OCI-LY7 (cell line): ENCODE measurements around the gene WWOX. TPM values are rescaled to one million over a fixed set of nuclear protein-coding genes. Genes with fewer than 3 reads are reported as not detected.

Experiments used
- BruUV-seq: library from RNA; stranded (reverse); fragments of 400-500 nt; replicated peaks from 2 replicates; lab custom pipeline; 2021; lab: Mats Ljungman, UMichigan
- CTCF ChIA-PET: fragments of 300-600 bp; sonication (Branson Sonifier 250); formaldehyde crosslinking; loops from one replicate; lab custom pipeline; 2022; ENCODE audit warnings: antibody characterized with exemption; ENCODE audit not compliant: unreplicated experiment; lab: Charles Lee
- POLR2A ChIA-PET: fragments of 300-600 bp; sonication (Branson Sonifier 250); formaldehyde crosslinking; loops from one replicate; lab custom pipeline; 2022; ENCODE audit warnings: antibody characterized with exemption; lab: Charles Lee
- DNase-seq: peaks from one replicate; pipeline ENCODE4 v3.0.0-alpha.2; 2015; ENCODE audit warnings: low spot score
- H2AFZ ChIP-seq: fragments of 200-600 bp; sonication (generic), shearing (Covaris generic); 2 replicates; pipeline ENCODE4 v1.6.1; 2014; ENCODE audit warnings: mild to moderate bottlenecking, antibody characterized with exemption, low read length, moderate library complexity
- H3K27ac ChIP-seq: fragments of 200-600 bp; sonication (generic); 2 replicates; pipeline ENCODE4 v1.5.1; 2014; ENCODE audit warnings: mixed run types, low read depth, mild to moderate bottlenecking, moderate library complexity, low read length, inconsistent platforms; ENCODE audit not compliant: poor library complexity, severe bottlenecking
- H3K36me3 ChIP-seq: fragments of 200-600 bp; sonication (generic); 2 replicates; pipeline ENCODE4 v1.6.1; 2014; ENCODE audit warnings: mild to moderate bottlenecking, antibody characterized with exemption, low read length, moderate library complexity, mixed read lengths; ENCODE audit not compliant: insufficient read depth
- H3K4me1 ChIP-seq: fragments of 200-600 bp; sonication (generic); 2 replicates; pipeline ENCODE4 v1.5.1; 2014; ENCODE audit warnings: mild to moderate bottlenecking, low read length; ENCODE audit not compliant: insufficient read depth, poor library complexity, severe bottlenecking
- H3K4me2 ChIP-seq: fragments of 200-600 bp; sonication (generic); 2 replicates; pipeline ENCODE4 v1.6.1; 2014; ENCODE audit warnings: mild to moderate bottlenecking, low read length
- H3K4me3 ChIP-seq: fragments of 200-600 bp; sonication (generic); 2 replicates; pipeline ENCODE4 v1.5.1; 2014; ENCODE audit warnings: mild to moderate bottlenecking, low read depth, low read length; ENCODE audit not compliant: poor library complexity, severe bottlenecking
- H3K79me2 ChIP-seq: fragments of 200-600 bp; sonication (generic); 2 replicates; pipeline ENCODE4 v1.6.1; 2016; ENCODE audit warnings: low read depth, mild to moderate bottlenecking, low read length, moderate library complexity, mixed read lengths; ENCODE audit not compliant: insufficient read depth
- H3K9me2 ChIP-seq: fragments of 200-600 bp; sonication (generic); 2 replicates; pipeline ENCODE4 v1.6.1; 2016; ENCODE audit warnings: mild to moderate bottlenecking, low read length, mixed read lengths; ENCODE audit not compliant: insufficient read depth
- H3K9me3 ChIP-seq: fragments of 200-600 bp; sonication (generic); 2 replicates; pipeline ENCODE4 v1.6.1; 2014; ENCODE audit warnings: mild to moderate bottlenecking, mixed run types, low read length, mixed read lengths
- H4K20me1 ChIP-seq: fragments of 200-600 bp; sonication (generic); 2 replicates; pipeline ENCODE4 v1.6.1; 2014; ENCODE audit warnings: mild to moderate bottlenecking, antibody characterized with exemption, low read length, moderate library complexity, mixed read lengths; ENCODE audit not compliant: insufficient read depth
- CTCF ChIP-seq: fragments of 200-600 bp; sonication (generic); conservative IDR thresholded peaks from 2 replicates; pipeline ENCODE4 v1.5.1; 2014; ENCODE audit warnings: mild to moderate bottlenecking, antibody characterized with exemption, low read length, moderate library complexity, mixed read lengths
- EZH2phosphoT487 ChIP-seq: fragments of 200-600 bp; sonication (generic); IDR thresholded peaks from 2 replicates; pipeline ENCODE4 v1.6.1; 2018; ENCODE audit warnings: low read depth, borderline replicate concordance, mild to moderate bottlenecking, mixed run types, antibody characterized with exemption, low read length, moderate library complexity, mixed read lengths
- intact Hi-C: fragments of 100-400 bp; cut with micrococcal nuclease; formaldehyde crosslinking; loops from one replicate; pipeline ENCODE4 v1.10.0; 2022; ENCODE audit not compliant: unreplicated experiment
- total RNA-seq, 2 experiments: library from RNA; depleted of rRNA in 1 of 2; stranded (reverse); fragments of >200 nt in 1 of 2; shearing (Covaris generic) in 1 of 2; gene quantifications; 2 replicates each; pipeline ENCODE4 v1.2.3, GENCODE V29; 2014 to 2022

The WWOX gene
- total RNA-seq, 2 experiments from 2014 or later = 40.2 to 47.6 TPM

GRCh38 chr16:78788696-78789095 is 689.2 kb downstream of the WWOX start:
- Histone ChIP-seq H2AFZ (no peak overlapping the region), H3K4me3 (no peak overlapping the region), H3K9me2 (no peaks in the 10 kb centered on the region), H3K9me3 (no peaks in the 10 kb centered on the region), H3K79me2 (no peaks in the 10 kb centered on the region), H3K4me1 (no peaks in the 10 kb centered on the region), H4K20me1 (no peaks in the 10 kb centered on the region), H3K27ac (no peak overlapping the region), H3K36me3 (no peaks in the 10 kb centered on the region), H3K4me2 (no peak overlapping the region)
- TF ChIP-seq EZH2phosphoT487 (no peak), CTCF (no peak)
- CTCF ChIA-PET = no interaction called here
- DNase-seq = no peak
- BruUV-seq = no TSS peak
- POLR2A ChIA-PET = interaction anchor here (0.5 kb wide), 1 partner anchor 753 kb away, joined by 3 read pairs; no protein-coding TSS in a partner anchor
- intact Hi-C loops = no loop called here

- no peaks in the 10 kb centered on the region for H3K9me2 ChIP-seq
- ChIA-PET POLR2A (no interaction called here), CTCF (no interaction called here)
- no peaks in the 10 kb centered on the region for H3K36me3 ChIP-seq
- no peak overlapping the region for H3K4me3 ChIP-seq
- intact Hi-C loops = no loop called here
- no peak for TF ChIP-seq CTCF
- no peak for TF ChIP-seq EZH2phosphoT487
- H4K20me1 ChIP-seq = no peaks in the 10 kb centered on the region
- no peaks in the 10 kb centered on the region for H3K9me3 ChIP-seq
- H2AFZ ChIP-seq = no peak overlapping the region
- no peaks in the 10 kb centered on the region for H3K79me2 ChIP-seq
- no peak overlapping the region for H3K27ac ChIP-seq
- no TSS peak for BruUV-seq
- no peak overlapping the region for H3K4me2 ChIP-seq
- H3K4me1 ChIP-seq = no peaks in the 10 kb centered on the region
- no peak for DNase-seq
These were observed 690.1 kb downstream of the WWOX start for GRCh38 chr16:78789561-78789960.

GRCh38 chr16:78791011-78791410 is 691.6 kb downstream of the WWOX start:
- no peaks in the 10 kb centered on the region for H3K36me3 ChIP-seq
- H3K4me3 ChIP-seq = no peak overlapping the region
- H3K79me2 ChIP-seq = no peaks in the 10 kb centered on the region
- ChIA-PET POLR2A (no interaction called here), CTCF (no interaction called here)
- H3K4me2 ChIP-seq = no peak overlapping the region
- no peaks in the 10 kb centered on the region for H3K9me2 ChIP-seq
- H2AFZ ChIP-seq = no peak overlapping the region
- H3K27ac ChIP-seq = no peak overlapping the region
- no TSS peak for BruUV-seq
- TF ChIP-seq EZH2phosphoT487 (no peak), CTCF (no peak)
- H3K9me3 ChIP-seq = no peaks in the 10 kb centered on the region
- no peak for DNase-seq
- no peaks in the 10 kb centered on the region for H3K4me1 ChIP-seq
- no peaks in the 10 kb centered on the region for H4K20me1 ChIP-seq
- intact Hi-C loops = no loop called here
